ENCODE results near the gene OSBPL3.
"Not testable (repeated sequence)": the region's sequence is repeated elsewhere in the genome, so short reads cannot be mapped to it uniquely, and the experiment has no call there.

Gene OSBPL3

DNA sequence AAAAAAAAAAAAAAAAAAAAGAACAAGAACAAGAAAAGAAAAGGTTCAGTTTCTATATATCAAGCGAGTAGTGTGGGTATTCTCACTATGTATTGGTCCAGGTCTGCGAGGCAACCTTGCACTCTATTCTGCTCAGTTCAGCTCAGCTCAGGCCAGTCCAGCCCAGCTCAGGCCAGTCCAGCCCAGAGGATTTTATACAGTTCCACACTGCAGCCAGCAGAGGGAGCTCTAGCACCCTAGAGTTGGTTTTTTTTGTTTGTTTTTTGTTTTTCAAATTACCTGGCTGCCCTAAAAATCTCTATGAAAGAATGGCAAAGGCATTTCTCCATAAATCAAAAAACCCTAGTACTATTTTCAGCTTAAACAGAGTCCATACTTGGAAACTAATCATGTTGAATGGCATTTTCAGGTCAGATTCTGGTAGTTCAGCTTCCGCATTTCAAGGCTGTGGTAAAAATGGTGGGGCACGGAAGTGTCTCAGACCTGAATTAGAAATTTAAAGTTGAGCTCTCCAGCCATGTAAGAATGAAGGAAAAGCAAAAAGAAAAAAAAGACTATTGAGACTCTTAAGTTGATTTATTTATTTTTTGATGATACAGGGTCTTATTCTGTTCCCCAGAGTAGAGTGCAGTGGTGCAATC, 167.6 kb downstream of the OSBPL3 start:
- peak in 2 of 4 experiments; percentile 18 to 30 for DNase-seq (ENCODE audit: low read depth in 4 of 4, low spot score in 1 of 4)

DNA sequence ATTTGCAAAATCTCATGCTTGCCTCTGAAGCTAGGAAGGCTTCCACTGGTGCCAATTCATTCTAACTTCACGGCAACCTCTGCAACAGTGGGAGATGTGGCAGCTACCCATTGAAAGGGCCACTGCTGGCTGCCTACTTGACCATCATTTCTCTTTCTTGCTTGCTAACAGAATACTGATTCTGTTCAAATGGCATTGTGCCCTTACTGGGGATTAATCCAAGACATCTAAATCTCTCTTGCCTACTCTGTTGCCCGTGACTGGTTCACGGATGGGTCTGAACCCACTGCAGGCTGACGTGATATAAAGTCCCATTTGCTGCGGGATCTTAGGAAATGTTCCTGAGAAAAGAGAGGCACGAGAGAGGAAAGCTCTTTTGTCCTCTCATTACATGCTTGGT, 171.5 kb downstream of the OSBPL3 start:
- DNase-seq (ENCODE audit: low read depth in 4 of 4, low spot score in 1 of 4): no peak

DNA sequence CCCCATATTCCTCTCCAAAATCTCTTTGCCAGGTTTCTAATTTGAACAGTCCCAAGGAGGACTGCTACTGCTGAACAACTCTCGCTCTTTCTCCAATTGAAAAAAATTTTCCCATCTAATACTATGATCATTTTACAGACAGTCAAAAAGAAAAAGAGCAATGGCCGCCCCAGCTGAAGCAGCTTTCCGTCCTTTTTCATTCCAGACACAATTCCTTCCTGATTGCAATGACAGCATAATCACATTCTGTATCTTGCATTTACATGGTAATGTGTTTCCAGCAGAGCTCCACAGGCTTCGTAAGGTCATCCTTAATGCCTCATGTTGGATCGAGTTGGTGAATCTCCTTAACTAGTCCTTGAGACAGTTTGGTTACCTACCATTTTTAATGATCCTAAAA, 177.7 kb downstream of the OSBPL3 start:
- DNase-seq (ENCODE audit: low read depth in 4 of 4, low spot score in 1 of 4): no peak

DNA sequence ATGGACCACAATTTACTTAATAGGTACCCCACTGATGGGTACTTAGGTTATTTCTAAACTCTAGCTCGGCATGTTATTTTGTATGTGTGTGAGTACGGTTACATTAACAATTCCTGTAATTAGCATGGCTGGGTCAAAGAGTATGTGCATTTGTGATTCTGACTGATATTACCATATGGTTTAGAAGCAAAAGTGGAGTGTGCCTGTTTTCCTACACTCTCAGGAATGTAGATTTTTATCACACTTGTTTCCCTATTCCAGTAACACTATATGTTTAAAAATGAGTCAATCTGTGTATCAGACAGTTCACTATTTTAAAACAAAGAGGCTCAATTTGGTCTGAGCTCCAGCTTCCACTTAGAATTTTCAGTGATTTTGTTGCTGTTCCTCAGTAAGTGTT, 178.1 kb downstream of the OSBPL3 start:
- no peak for DNase-seq (ENCODE audit: low read depth in 4 of 4, low spot score in 1 of 4)

DNA sequence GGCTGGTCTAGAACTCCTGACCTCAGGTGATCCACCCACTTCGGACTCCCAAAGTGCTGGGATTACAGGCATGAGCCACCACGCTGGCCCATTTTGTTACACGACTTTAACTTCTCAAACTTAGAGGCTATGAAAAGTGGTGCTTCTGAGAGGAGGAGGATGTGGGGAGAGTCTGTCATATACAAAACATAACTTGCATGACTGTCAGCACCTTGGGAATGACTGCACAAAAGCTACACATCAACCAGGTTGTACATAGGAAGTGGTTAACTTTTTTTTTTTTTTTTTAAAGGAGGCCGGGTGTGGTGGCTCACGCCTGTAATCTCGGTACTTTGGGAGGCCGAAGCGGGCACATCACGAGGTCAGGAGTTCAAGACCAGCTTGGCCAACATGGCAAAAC, 179.3 kb downstream of the OSBPL3 start:
- no peak for DNase-seq (ENCODE audit: low read depth in 4 of 4, low spot score in 1 of 4)

DNA sequence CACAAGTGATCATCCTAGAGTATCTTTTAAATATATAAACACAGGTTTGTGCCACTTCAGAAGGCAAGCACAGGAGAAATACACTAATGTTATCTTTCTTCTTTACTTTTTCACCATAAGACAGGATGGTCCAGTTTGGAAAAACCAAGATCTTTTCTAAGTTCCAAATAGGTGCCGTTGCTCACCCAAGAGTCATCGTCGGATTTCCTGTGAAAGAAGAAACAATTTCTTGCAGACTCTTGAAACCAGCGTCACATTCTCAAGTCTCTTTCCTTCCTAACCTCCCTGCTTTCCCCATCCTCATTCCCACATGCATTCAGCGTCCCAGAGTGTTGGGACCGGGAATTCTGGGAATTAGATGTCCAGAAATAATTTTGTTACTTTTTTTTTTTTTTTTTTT, 179.9 kb downstream of the OSBPL3 start:
- no peak for DNase-seq (ENCODE audit: low read depth in 4 of 4, low spot score in 1 of 4)

DNA sequence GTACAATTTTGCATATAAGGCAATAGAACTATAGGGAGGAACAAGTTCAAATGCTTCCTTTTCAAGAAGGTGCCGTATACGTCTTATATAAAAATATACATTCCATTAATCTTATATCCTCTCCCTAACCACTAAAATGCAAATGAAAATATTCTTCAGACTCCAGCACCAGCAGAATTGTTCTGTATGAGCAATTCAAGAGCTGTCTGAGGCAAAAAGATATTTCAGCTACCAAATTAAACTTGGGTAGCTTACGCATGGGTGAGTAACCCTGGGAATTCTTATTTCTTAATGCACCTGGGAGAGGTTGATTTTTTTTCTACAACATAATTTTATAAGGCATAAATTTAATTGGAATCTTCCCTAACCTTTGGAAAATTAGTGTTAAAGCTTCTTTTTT, 180.5 kb downstream of the OSBPL3 start:
- DNase-seq (ENCODE audit: low read depth in 4 of 4, low spot score in 1 of 4): no peak

DNA sequence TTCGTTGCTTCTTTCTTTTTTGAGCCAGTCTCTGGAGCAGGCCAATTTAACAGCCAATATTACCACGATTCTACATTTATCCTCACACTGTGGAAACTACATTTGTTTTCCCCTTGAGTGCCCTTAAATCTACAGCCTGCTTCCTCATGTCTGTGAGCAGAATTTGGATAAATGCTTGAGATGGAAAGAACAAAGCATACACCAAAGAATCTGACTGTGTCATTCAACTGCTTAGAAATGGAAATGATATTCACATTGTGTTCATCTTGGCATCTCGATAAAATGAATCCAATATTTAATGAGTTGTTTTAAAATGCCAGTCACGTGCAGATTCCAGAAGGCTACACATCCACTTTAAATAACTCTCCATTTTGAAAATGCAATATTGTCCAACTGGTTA, 181.7 kb downstream of the OSBPL3 start:
- no peak for DNase-seq (ENCODE audit: low read depth in 4 of 4, low spot score in 1 of 4)

DNA sequence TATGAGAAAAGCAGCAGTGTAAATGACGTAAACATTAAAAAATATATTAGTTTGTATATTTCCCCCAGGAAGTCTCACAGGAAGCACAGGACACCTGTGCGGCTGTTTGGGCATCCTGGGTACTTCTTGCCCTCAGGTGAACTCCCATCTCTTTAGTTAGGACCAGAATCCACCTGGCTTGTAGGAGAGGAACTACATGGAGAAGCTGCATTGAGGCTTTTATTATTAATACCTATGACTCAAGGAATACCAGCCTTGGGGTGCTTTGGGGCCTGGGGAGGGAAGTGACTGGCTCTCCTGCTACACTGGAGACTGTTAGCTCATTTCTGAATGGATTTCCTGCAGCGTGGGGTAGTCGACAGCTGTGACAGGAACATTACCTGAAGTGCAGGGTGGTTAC, 182.7 kb downstream of the OSBPL3 start:
- no peak for DNase-seq (ENCODE audit: low read depth in 4 of 4, low spot score in 1 of 4)

DNA sequence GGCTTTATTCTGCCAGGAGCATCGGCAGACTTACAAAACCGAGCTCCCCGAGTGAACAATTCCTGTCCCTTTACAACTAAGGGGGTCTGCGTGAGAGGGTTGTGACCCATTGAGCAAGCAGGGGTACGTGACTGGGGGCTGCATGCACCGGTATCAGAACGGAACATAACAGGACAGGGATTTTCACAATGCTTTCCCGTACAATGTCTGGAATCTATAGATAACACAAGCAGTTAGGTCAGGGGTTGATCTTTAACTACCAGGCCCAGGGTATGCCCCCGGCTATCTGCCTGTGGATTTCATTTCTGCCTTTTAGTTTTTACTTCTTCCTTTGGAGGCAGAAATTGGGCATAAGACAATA, 184.6 kb downstream of the OSBPL3 start:
- no peak for DNase-seq (ENCODE audit: low read depth in 4 of 4, low spot score in 1 of 4)

DNA sequence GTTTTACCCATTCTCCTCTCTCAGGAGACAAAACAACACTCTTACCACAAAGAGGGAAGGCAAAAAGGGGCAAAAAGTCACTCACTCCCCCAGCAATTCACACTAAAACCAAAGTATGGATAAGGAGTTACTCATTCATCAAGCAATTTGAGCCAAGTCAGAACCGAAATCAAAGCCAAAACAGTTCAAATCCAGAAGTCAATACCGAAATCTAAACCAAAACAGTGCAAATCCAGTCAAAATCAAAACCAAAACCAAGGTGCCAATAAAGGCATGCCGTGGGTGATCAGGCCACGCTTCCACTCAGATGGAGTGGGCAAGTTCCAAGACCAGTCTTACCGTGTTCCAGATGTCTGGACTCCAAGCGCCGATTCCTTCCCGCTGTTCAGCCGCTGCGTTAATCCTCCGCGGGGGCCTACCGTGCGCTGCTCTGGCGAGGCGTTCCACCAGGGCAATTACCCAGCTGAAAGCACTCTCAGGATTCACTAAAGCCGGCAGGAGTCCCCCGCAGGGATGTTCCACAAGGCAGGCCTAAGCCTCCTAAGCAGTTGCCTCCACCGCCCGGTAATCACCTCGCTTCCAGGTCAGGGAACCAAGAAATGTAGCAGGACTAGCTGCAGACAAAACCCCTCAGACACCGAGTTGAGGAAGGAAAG, 185.1 kb downstream of the OSBPL3 start:
- DNase-seq (ENCODE audit: low read depth in 4 of 4, low spot score in 1 of 4): not testable (repeated sequence)

DNA sequence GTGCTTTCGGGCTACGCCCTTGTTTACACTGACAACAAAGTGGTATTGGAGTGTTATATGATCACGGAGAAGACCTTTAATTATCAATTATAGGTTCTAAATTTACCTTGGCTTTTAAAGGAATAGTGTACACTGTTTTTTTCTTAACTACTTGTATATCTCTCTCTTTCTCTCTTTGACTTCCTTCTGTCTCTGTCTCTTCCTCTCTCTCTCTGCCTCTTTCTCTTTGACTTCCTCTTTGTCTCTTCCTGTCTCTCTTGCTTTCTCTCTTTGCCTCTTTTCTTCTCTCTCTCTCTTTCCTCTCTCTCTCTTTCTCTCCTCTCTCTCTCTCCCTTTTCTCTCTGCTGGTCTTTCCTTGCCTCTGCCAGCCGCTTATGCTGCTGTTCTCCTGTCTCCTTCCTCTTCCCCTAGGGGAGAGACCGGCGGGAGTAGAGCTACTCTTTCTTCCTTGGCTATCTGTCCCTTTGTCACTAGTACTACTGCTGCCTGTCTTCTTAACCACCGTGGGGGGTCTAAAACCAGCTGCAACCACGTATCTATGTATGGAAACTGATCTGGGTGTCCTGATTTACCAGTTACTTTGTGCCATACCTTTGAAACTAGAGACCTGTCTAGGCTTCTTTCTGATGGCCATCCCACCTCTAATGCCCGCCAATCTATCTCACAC, 185.9 kb downstream of the OSBPL3 start:
- no peak for DNase-seq (ENCODE audit: low read depth in 4 of 4, low spot score in 1 of 4)

DNA sequence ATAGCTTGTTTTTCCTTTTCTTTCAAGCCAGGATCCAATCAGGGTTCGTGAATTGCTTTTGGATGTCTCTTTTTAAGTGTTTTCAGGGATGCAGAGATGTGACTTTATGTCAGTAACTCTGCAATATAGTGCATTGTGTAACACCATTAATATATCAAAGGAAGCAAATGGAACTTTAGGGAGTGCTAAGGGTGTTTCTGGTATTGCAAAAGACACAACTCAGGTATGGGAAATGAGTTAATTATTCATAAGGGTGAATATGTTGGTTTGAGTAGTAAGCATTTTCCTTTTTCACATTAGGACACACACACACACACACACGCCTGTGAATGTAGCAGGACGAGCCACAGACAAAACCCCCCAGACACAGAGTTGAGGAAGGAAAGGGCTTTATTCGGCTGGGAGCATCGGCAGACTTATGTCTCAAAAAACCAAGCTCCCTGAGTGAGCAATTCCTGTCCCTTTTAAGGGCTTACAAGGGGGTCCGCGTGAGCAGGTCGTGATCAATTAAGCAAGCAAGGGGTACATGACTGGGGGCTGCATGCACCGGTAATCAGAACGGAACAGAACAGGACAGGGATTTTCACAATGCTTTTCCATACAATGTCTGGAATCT, 190.9 kb downstream of the OSBPL3 start:
- no peak for DNase-seq (ENCODE audit: low read depth in 4 of 4, low spot score in 1 of 4)

DNA sequence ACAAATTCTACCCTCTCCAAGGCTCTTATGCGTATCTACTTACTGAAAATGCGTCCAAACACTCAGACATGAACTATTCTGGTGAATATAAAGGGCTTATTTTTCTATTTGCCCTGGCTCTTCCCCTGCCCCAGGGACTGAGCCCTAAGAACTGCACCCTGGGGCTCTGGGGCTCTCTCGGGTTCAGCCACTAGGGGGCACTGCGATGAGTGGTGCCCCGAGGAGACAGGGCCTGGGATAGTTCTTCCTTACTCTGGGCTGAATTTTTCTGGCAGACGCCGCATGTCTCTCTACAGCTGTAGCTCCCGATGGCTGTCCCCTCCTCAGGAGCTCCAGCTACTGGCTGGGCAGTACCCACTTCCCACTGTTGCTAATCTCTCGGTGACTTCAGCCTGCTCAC, 191.9 kb downstream of the OSBPL3 start:
- no peak for DNase-seq (ENCODE audit: low read depth in 4 of 4, low spot score in 1 of 4)

DNA sequence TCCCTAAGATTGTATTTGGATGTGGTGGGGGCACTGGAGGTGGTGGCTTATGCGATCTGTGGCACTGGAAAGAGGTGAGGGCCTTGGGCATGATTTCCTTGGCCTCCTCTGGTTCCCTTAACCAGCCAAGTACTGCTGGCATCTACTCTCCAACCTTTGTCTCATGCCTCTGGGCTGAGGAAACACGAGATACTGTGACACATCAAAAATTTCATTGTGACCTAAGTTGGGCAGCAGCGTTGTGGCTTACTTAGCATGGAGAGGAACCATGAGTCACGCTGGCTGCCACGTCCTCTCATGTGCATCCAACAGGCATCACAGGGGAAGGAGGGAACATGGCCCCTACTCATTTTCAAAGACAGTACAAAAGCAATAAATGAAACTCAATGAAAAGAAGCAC, 193.0 kb downstream of the OSBPL3 start:
- no peak for DNase-seq (ENCODE audit: low read depth in 4 of 4, low spot score in 1 of 4)

DNA sequence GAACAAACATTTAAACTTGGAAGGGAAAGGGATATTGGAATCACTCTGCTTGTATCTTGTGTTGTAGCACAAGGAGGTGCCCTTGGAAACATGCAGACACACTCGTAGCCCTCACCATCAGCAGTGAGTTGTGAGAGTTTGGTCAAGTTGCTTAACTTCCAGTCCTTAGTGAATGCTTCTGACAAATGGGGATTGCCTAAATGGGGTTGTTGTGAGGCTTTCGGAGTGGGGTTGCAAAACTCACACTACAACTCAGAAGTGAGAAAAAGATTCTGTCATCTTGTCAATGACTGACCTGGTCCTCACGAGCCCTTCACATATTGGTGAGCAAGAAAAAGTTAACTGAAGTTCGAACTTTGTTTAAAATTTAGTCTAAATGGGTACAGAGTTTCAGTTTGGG, 193.7 kb downstream of the OSBPL3 start:
- no peak for DNase-seq (ENCODE audit: low read depth in 4 of 4, low spot score in 1 of 4)

DNA sequence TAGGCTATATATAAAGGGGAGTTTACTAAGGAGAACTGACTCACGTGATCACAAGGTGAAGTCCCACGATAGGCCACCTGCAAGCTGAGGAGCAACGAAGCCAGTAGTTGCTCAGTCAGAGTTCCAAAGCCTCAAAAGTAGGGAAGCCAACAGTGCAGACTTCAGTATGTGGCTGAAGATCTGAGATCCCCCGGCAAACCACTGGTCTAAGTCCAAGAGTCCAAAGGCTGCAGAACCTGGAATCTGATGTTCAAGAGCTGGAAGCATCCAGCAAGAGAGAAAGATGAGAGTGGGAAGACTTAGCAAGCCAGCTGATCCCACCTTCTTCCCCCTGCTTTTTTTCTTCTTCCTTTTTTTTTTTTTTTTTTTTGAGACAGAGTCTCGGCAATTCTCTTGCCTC, 195.7 kb downstream of the OSBPL3 start:
- DNase-seq (ENCODE audit: low read depth in 4 of 4, low spot score in 1 of 4): no peak

DNA sequence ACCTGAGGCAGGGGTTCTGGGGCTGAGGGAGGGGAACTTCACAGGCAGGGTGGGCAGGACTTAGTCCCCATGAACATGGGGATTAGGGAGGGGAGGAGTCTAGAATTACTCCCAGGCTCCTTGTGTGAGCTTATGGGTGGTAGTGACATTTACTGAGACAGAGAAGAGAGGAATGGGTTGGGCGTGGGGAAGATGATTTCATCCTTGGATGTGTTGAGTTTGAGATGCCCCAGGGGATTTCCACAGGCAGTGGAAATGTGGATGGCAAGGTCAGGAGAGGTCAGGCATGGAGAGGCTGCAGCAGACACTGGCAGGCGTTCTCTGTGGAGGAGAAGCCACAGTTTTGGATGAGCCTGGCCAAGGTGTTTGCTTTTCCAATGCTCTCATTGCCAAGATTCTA, 196.3 kb downstream of the OSBPL3 start:
- DNase-seq (ENCODE audit: low read depth in 4 of 4, low spot score in 1 of 4): no peak

DNA sequence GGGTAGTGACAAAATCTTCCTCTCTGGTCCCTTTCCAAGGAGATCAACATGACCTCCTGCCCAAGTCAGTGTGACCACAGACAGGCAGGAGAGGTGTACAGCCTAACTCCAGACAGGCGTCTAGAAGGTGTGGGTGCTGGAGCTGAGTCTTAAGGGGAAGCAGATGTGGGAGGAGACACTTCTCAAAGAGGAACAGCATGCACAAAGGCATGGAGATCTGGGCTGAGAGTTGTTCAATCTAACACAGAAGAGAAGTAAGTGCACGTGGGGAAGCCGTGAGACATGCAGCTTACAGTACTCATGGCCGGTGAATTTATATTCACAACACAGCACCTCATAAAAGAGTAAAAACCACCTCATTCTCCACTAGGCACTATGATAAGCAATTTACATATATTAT, 198.9 kb downstream of the OSBPL3 start:
- DNase-seq (ENCODE audit: low read depth in 4 of 4, low spot score in 1 of 4): no peak

DNA sequence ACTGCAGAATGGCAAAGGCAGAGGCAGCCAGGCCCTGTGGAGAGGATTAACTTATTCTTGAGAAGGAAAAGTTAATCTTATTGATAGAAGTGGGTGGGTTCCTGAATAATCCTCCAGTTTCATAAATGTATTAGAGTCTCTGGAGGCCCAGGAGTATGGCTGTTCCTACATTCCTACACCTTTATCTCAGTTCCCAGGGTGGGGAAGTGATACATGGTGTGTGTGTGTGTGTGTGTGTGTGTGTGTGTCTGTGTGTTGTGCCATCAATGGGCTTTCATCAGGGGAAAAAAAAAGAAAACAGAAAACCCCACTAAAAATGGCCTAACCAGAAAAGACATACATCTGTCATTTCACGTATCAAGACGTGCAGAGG, 200.7 kb downstream of the OSBPL3 start:
- no peak for DNase-seq (ENCODE audit: low read depth in 4 of 4, low spot score in 1 of 4)

DNA sequence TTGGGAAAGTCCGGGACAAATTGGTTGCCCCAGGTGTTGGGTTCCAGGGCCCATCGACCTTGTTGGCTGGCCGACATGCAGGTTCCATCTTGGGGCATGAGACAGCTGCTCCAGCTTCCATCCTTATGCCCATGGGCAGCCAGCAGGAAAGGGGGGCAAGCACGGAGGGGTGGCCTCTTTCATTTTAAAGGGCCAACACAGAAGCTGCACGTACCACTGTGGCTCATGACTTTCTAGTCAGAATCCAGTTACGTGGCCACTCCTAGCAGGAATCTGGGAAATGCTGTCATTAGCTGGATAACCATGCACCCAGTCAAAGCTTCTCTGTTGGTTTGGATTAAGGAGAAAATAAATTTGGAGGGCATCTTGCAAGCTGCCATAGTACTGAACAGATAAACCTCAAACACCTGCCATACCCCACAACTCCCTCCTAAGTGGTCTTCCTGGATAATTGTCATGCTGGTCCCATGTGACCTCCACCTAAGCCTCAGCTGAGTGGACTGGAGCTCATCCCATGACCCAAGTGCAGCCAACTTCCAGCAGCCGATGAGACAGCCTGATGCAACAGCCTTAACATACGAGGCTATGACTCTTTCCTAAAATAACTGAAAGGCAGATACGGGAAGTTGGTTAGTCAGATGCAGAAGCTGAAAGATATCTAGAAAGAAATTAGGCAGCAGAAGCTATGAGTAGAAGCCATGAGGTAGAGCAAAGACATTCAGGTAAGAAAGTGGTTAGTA, 201.3 kb downstream of the OSBPL3 start:
- DNase-seq (ENCODE audit: low read depth in 4 of 4, low spot score in 1 of 4): no peak

DNA sequence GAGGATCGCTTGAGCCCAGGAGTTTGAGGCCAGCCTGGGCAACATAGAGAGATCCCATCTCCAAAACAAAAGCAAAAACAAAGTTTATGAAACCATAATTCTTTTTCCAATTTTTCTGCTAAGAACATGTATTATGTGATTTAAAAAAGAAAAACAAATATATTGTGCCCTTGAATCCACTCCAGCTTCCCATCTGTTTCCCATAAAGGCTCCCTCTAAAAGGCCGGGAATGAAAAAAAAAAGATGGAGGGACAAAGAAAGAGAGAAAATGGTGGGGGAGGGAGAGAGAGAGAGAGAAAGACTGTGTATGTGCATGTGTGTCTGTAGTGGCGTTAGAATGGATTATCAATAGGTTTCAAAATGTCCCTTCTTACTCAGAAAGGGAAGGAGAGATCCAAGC, 202.2 kb downstream of the OSBPL3 start:
- DNase-seq (ENCODE audit: low read depth in 4 of 4, low spot score in 1 of 4): no peak

Data from stimulated activated CD4-positive, alpha-beta T cell treated with anti-CD3 and anti-CD28 coated beads, Interleukin-1b, Interleukin-23, amount 100 ng/mL, for 24 hours (primary cell).